Eye (tissue), 1 donor: Measurements from ENCODE around the gene ALDH4A1.

Experiments
- DNase-seq: peaks from one replicate; pipeline ENCODE4 v3.0.0-alpha.2; 2015

The ALDH4A1 gene, protein sequence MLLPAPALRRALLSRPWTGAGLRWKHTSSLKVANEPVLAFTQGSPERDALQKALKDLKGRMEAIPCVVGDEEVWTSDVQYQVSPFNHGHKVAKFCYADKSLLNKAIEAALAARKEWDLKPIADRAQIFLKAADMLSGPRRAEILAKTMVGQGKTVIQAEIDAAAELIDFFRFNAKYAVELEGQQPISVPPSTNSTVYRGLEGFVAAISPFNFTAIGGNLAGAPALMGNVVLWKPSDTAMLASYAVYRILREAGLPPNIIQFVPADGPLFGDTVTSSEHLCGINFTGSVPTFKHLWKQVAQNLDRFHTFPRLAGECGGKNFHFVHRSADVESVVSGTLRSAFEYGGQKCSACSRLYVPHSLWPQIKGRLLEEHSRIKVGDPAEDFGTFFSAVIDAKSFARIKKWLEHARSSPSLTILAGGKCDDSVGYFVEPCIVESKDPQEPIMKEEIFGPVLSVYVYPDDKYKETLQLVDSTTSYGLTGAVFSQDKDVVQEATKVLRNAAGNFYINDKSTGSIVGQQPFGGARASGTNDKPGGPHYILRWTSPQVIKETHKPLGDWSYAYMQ

DNA sequence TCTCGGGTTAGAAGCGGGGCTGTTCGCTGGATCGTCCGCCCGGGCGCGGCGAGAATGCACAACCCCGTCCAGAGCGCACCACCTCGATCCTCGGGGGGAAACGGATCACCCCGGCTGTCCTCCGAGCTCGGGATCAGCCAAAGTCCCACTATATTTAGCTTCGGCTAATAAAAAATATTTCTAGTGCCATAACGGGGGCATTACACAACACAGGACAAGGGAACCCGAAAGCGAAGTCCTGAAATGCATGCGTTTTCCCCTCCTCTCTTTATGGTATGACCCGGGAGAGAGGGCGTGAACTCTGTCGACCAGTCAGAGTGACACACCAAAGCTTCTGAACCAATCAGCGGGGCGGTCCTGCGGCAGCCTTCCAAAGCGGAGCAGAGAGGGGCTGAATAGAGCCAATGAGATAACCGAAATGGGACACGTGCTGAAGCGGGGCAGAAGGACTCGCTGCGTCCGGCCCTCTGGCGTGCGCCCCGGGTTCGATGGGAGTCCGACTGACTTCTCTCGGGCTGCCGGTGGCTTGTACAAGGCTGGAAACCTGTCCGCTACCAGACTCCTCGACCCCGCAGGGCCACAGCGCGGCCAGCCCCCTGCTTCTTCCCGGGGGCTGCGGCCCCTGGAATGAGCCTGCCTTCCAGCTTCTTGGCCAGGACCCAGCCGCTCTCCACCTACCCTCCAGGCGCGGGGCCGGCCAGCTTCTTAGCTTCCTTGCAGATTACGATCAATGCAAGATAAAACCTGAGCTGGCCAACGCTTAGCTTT lies at the start of gene ALDH4A1:
Gene ALDH4A1, minus strand, starts transcription at position 33 of the 768 bp plus-strand sequence. Its CDS starts 32 bp downstream, at position 1.
- peak; percentile 99 for DNase-seq

DNA sequence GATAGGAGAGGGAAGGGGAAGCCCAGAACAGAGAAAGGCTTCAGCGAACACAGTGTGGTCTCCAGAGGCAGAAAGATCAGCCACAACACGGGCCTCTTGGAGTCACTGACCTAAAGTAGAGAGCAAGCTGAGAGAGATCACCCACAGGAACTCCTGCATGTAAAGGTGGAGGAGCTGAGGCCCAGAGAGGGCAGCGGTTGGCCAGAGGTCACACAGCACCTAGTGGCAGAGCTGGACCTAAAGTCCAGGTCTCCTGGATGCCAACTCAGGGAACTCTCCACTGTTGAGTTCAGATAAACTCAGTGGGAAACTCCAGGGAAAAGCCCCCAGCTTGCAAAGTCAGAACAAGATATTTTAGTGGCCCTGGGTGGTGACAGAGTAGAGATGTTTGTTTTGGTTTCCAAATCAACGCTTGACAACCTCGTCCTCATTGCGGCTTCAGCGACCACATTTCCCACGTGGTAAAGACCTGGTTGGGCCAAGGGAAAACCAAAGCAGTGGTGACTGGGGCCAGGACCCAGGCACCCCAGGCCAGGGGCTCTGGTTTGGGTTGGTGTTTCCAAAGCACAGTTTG lies 49.5 kb upstream of the ALDH4A1 start:
- no peak for DNase-seq

DNA sequence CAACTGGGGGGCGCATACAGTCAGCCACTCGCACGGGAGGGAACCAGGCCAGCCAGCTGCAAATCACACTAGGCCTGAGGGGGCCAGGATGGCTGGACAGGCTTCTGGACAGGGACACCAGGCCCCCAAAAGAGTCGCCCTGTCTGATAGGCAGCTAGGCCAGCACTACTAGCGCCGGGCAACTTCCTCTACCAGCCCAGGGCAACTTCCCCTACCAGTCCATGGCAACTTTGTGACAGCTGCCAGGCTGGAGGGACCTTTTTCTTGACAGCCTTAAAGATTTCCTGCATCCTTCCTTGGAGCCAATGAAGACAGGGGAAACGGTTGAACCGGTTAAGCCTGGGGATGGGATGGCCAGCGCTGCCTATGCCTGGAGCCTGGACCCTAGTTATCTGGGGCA lies 49.1 kb upstream of the ALDH4A1 start:
- DNase-seq, result no peak

DNA sequence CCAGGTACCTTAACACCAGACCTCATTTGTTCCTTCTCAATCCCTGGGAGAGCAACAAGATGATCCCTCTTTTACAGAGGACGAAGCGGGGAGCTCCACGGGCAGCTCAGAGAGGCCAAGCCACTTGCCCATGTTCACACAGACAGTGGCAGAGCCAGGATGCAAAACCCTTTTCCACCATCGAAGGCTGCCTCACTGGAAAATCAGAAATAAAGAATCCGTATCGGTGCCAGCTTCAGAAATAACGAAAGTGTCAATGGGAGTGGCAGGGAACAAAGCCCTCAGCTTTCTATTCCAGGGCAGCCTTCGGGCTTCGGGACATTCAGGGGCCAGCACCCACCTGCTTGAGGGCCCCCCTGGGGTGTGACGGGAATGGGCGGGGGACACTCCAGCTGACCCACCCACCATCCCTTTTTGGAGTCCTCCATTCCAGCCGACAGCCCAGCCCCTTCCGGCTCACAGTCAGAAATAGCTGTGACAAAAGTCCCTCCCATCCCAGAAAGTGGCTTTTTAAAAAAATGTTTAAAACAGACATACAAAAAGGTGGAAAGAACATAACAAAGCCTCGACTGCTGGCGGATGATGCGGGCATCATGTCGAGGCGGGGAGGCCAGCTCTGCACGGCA lies 48.2 kb upstream of the ALDH4A1 start:
- no peak for DNase-seq

DNA sequence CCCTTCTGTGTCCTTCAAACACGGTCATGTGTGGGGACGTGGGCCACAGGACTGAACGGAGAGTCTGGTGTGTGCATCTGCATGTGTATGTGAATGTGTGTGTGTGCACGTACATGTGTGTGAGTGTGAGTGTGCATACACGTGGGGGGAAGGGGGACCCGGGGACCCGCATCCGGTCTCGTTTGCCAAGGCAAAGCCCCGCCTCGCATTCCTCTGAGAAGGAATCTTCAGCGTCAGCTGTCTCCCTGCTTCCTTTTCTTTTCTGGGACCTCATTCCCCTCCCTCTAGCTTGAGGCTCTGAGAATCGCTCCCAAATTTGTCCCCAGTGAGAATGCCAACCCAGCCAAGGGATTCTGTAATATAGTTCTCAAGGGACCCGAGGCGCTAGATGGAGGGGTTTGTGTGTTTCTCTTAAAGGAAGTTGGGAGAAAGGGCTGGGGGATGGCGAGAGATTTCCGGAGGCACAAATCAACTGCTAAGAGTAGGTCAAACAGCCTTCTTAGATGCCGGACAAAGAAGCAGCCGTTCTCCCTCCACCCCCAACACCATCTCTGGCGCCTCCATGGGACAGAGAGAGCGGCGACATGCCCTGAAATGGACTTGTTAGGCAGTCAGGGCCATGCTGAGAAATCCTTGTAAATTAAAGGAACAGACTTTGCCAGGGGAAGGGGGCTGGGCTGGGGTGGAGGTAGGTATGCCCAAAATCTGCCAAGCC lies 47.5 kb upstream of the ALDH4A1 start:
- DNase-seq, result peak; percentile 90

DNA sequence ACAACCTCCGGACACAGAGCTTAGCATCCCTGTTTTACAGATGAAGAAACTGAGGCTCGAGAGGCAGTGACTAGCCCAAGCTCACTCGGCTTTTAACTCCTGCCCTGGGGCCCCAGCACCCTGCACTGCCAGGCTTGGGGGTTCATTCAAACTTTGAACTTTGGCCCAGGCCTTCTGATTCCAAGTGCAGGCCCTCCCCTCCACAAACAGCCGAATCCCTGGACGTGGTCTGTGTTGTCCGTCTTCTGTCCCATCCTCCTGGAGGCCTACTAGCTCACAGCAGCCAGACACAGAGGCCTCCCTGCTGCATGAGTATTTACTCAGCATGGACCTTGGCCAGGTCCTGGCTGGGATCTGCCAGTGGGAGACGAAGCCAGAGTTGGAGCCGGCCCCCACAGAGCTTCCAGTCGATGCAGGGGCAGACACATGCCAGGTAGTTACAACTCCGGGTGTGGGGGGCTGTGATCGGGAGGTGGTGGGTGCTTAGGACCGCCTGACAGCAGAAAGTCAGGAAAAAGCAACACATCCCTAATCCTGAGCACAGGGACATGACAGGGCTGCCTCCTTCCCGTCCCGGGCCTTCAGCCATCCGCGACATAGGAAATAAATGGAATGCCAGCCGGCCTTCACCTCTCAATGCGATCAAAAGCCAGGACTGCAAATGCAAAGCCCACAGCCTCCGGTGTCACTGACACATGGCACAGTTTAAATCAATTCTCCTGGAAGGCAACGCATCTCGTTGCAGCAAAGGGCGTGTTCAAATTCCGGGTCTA lies 46.7 kb upstream of the ALDH4A1 start:
- no peak for DNase-seq

DNA sequence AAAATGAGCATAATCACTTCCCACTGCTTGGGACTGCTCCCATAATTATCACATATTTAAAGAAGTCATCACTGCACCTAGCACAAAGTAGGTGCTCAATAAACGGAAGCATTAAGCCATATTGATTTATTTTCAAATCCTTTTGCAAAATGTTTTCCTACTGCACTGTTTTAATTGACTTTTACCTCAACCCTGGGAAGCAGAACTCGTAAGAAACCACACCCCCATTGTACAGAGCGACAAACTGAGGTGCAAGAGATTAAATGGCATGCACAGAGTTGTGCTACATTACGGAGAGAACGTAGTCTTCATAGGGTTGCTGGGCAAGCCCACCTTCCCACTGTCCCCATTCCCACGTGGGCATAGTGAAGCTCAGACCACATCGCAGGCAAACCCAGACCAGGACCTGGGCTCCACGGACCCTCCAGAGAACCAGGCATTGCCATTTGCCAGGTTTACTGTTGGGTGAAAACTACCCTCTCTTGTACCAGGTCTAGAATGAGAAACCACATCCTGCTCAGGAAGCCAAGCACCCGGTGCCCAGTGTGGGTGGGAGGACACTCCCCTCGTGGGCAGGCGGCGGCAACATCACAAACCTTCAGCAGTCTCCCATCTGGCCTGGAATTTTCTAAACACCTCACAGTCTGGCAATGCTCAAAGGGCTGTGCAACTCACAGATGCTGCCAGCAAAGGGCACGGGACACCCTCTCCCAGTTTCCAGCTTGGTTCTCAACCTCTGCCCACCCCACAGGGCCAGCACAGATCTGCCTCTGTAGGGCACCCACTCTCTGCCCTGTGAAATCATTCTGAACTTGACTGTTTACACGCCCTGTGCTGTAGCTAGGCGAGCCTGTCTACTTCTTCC lies 45.9 kb upstream of the ALDH4A1 start:
- DNase-seq, result no peak

DNA sequence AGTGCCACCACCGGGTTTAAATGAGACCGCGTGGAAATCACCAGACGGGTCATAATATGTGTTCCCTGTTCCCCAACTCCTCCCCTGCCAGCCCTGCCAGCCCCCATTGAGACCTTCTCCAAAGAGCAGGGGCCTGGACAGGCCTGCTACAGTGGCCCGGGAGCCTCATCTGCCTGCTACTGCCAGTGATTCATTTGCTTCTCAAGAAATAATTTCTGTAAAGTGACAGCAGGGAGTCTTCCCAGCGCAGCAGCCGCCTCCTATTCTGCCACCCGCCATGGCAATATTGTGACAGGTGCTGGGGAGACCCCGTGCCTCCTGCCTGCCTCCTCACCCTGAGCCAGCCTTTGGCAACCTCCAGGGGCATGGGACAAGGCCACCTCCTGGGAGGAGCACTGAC lies 45.2 kb upstream of the ALDH4A1 start:
- DNase-seq, result peak; percentile 50

DNA sequence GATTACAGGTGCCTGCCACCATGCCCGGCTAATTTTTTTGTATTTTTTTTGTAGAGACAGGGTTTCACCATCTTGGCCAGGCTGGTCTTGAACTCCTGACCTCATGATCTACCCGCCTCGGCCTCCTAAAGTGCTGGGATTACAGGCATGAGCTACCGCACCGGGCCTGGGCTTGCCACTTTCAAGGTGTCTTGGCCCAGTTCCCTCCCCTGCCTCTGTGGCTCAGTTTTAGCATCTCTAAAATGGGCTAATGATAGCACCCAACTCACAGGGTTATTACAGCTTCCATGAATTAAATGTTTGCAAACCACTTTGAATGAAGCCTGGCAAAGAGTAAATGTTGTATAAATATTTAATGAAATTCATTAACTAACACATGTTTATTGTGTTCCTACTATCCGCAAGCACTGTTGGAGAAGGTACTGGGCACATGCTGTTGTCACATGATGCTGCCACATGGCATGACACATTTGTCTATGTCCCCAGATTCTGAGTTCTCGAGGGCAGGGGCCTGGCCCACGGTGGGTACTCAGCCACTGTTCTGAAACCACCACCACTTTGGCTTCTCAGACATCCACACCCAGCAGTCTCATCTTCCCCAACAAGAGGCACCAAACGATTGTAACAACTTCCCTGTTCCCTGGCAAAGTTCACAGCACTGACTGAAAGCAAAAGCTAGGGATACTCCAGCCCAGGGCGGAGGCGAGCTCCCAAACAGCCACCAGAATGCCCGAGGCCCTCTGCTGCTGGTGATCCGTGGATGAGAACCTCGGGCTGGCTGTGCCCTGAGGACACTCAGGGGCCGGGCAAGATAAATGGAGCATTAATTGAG lies 44.4 kb upstream of the ALDH4A1 start:
- DNase-seq, result no peak

DNA sequence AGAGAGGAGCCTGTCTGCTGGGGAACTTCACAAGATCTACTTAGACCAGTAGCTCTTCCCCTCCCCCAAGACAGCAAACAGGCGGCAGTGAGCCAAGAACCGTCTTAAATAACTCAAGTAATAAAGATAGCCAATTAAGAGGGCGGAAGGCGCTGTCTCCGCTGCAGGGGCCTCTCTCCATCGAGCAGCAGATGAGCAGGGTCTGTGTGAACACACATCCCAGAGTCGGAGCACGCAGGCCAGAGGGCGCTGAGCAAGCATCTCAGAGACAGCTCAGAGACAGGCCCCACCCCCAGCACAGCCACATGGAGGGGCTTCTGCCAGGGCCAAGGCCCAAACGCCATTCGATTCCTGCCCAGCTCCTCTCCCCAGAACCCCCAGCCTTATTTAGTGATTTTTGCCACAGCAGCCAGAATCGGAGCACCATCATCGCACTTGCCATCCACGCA lies 43.1 kb upstream of the ALDH4A1 start:
- peak; percentile 86 for DNase-seq

DNA sequence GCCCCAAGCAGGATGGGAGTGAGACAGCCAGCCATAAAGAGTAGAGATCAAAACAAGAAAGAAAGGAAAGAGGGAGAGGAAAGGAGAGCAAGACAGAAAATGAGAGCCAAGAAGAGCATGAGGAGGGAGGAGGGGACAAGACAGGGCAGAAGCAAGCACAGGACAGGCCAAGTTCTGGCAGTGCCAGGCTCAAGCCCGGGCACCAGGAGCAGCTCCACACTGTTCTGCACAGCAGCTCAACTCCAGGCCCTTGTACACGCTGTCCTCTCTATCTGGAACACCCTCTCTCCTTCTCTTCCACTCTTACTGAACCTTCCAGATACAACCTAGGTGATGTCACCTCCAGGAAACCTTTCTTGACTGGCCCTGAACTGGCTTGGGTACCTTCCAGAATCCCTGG lies 42.5 kb upstream of the ALDH4A1 start:
- DNase-seq, result no peak

DNA sequence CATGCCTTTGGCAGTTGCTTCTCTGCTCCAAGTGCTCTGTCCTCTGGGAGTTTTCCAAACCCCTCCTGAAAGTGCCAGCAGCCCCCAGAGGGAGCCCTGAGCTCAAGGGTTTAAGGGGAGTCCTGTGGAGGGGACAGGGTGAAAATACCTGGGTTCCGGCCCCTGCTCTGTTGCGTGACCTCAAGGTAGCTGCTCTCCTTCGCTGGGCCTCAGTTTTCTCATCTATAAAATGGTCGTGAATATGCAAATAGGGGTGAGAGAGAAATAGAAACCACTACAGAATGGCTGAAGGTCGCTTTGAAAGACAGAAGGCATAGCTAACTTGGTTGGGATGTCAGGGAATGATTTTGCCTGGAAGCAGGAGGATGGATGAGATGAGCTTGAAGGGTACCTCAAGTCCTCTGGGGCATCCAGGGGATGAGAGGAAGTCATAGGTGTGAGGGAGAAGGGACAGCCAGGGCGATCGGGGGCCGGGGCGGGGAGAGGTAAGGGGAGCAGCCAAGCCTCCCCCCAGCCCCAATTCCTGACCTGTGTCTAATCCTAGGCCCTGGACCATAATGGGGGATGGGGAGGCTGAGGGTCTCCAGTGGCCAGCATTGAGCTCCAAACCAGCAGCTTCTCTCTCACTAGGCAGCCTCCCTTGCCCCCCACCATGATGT lies 41.7 kb upstream of the ALDH4A1 start:
- no peak for DNase-seq

DNA sequence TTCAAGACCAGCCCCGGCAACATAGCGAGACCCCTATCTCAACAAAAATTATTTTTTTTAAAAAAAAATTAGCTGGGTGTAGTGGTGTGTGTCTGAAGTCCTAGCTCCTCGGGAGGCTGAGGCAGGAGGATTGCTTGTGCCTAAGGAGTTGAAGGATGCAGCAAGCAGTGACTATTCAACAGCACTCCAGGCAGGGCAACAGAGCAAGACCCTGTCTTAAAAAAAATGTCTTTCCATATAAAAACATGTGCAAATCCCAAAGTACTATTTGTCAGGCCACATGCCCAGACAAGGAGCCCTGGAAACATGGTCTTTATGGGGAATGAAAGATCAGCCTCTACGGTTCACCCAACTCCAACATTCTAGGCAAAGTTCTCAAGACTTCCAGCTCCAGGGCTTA lies 40.8 kb upstream of the ALDH4A1 start:
- no peak for DNase-seq

DNA sequence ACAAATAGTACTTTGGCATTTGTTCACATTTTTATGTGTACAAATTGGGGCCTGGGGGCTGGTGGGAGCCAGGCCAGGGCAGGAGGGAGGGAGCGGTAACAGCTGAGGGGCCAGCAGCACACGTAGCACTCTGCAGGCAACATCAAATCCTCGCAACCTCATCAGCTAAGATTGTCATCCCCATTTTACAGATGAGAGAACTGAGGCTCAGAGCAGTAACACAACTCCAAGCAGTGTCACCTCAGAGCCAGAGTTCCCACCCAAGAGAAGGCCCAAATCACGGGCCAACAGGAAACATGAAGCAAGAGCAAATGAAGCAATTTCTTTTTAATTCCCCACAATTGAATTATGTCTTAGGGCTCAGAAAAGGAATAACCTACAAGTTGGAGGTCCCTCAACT lies 40.0 kb upstream of the ALDH4A1 start:
- no peak for DNase-seq

DNA sequence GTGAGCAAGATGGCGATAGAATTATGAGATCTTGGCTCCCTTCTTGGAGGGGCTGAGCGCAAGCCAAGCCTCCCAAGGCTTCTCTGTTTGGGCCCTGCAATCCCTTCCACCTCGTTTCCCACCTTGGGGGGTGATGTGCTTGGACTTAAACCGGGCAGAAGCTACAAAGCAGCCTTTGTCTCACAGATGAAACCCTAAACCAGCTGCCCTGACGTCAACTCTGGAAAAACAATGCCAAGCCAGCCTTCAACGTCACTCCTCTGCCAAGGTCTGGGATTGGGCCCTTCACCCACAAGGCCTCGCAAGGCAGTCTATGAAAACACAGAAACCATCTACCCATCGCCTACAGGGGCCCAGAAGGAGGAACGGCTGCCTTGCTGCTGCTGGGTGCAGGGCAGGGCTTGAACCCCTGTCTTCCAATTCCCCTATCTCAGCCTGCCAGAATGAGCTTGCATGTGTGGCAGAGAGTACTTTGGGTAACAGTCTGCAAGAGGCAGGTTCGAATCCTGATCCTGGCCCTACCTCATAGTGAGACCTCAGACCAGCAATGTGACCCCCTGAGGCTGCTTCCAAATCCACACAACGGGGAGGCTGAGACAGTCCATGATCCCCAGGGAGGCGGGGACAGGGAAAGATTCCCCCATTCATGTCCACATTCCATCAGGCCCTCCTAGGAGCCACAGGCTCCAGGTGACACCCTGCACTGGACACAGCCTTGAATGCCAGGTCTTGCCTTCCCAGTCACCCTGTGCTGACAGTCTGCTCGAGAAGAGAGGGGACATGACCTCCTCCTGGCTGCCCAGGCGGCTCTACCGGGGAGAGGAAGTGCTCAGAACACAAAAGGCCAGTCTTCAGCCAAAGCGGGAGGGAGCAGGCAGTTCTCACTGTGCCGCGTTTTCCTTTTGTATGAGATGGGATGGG lies 39.1 kb upstream of the ALDH4A1 start:
- peak; percentile 87 for DNase-seq

DNA sequence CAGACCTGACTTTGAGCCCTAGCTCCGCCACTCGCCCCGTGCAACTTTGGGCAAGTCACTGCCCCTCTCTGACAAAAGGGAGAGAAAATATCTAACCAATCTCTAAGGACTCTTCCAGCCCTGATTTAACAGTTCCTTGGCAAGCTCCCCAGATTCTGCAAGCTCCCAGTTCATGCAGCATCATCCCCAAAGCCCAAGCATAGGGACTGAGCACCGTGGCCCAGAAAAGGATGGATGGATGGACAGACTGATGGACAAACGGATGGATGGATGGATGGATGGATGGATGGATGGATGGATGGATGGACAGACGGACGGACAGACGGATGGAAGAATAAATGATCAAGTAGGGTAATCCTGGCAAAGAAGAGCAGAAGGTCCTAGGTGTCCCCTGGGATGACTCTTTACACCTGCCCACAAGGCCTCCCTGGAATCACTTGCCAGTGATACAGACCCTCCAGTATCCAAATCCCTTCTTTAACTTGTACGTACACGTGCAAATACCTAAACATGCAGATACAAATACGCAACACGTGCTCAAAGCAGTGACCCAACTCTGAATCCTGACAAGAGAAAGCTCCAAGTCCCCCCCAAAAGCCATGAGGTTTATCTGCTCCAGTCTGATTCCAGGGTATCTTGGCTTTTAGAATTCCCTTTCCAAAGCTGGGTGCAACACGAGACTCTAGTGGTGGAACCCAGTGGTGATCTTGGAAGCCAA lies 38.1 kb upstream of the ALDH4A1 start:
- peak; percentile 12 for DNase-seq
